Measurements from ENCODE around the gene PFN3. TPM values are rescaled to one million over a fixed set of nuclear protein-coding genes. Genes with fewer than 3 reads are reported as not detected.

The PFN3 gene, protein sequence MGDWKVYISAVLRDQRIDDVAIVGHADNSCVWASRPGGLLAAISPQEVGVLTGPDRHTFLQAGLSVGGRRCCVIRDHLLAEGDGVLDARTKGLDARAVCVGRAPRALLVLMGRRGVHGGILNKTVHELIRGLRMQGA
- not detected for total RNA-seq

DNA sequence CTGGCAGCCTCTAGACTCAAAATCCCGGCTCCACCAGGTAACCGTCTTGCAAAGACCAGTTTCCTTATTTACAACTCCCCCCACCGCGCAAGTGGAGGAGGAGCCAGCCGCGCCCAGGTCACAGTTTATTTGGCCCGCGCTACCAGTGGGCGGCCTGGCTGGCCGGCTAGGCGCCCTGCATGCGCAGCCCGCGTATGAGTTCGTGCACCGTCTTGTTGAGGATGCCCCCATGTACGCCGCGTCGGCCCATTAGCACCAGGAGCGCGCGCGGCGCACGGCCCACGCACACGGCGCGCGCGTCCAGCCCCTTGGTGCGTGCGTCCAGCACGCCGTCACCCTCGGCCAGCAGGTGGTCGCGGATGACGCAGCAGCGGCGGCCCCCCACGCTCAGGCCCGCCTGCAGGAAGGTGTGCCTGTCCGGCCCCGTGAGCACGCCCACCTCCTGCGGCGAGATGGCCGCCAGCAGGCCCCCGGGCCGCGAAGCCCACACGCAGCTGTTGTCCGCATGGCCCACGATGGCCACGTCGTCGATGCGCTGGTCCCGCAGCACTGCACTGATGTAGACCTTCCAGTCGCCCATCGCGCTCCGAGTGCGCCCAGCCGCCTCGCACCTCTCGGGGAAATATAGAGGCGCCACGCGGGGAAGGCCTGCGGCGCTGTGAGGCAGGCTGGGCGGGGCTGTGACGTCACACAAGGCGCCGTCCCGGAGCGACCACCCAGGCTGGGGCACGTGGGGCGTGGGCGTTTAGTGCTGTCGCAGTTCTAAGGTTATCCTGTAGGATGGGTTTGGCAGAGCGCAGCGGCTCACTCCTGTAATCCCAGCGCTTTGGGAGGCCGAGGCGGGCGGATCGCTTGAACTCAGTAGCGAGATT is at the start of gene PFN3:
Gene PFN3 (minus strand): TSS at position 665 of the 872 bp plus-strand sequence. CDS start 85 bp downstream, at position 580.
- POLR2A ChIA-PET = no interaction called here
- Mint-ChIP-seq H3K27me3 (peaks cover 27% of the 10 kb centered on the region), H3K9me3 (no peaks in the 10 kb centered on the region), H3K4me1 (peaks cover 27% of the 10 kb centered on the region), H3K4me3 (no peak within 1 kb of the TSS), H3K36me3 (ENCODE audit: low read depth) (no peaks in the 10 kb centered on the region), H3K27ac (no peak within 1 kb of the TSS)
- CTCF ChIA-PET = interaction anchor here (4.4 to 53.2 kb wide), 5 partner anchors 9 to 286 kb away, joined by 19 to 1643 read pairs (median 156); partner anchors contain the start of genes DBN1, GRK6 and PRR7
- no peak for DNase-seq

DNA sequence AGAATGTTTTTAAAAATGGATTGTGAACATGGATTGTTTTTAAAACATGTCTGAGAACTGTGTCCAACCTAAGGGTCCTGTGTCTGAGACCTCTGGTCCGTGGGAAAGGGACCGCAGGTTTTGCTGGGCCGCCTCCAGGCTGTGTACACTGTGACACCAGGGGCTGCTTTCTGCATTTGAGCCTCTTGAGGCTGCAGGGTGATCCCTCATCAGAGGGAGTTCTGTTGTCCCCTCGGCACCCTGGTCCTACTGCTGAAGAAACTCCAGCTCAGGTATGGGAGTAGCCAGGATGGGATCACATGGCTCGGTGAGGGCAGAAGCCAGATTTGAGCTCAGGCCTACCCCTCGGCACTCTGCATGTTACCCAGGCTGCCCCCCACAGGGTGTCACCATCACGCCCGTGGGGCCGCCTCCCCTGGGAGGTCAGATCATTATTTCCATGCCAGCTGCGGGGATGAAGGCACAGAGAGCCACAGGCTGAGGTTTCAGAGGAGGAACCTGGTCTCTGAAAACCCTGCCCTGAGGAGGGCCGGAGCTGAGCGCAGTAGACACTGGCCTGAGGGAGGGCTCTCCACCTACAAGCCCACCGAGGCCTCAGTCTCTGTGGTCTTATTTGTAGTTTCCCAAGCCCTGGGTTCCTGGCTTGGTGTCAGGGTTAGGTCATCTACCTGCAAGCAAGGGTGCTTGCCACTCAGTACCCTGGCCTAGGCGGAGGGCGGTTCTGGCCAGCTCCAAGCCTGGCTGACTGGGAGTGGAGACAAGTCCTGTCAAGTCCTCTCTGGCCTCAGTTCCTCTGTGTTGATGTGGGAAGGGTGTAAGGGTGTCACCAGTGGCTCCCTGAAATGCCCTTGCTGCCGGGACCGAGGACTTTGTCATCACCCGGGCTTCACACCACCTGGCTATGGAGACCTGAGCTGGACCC is 48.9 kb upstream of the PFN3 start:
- no peaks in the 10 kb centered on the region for H3K9me3 Mint-ChIP-seq
- H3K36me3 Mint-ChIP-seq (ENCODE audit: low read depth) = peaks cover 3% of the 10 kb centered on the region
- peaks cover 20% of the 10 kb centered on the region for H3K27me3 Mint-ChIP-seq
- H3K27ac Mint-ChIP-seq = no peak overlapping the region
- no peak for DNase-seq
- ChIA-PET POLR2A (interaction anchor here (0.6 kb wide), 1 partner anchor 18 kb away, joined by 5 read pairs; no protein-coding TSS in a partner anchor), CTCF (interaction anchor here (1.2 to 46.8 kb wide), 5 partner anchors 8 to 131 kb away, joined by 3 to 1643 read pairs (median 12); partner anchors contain the start of genes F12, GRK6, PFN3 and PRR7)
- H3K4me1 Mint-ChIP-seq = peaks cover 51% of the 10 kb centered on the region
- H3K4me3 Mint-ChIP-seq = no peak overlapping the region

DNA sequence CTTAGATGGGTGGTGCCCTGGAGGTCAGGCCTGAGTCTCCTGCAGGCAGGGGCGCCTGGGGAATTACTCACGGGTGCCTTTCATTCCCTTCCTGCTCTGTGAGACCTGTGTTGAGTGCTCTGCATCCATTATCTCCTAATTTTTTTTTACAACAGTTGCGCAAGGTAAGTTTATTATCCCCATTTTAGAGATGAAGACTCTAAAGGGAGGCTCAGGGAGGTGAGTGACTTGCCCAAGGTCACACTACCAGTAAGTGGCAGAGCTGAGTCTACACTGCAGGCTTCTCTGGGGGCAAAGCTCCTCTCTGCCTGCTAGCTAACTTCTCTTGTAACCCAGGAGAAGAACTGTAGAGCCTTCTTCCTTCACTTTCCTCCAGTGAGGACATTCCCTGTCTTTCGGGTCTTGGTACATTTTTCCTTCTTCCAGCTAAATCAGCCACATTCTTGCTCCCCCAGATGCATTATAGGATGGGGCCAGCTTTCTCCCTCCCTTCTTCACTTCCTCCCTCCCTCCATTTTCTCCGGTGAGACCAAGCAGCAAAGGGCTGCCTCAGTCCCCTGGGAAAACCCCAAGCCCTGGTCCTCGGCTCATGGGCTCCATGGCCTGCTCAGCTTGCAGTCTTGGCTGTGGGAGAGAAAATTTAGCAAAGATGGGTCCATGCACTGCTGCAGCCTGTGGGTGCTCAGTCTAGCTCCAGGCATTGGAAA is 47.9 kb upstream of the PFN3 start:
- POLR2A ChIA-PET = interaction anchor here (0.8 kb wide), 1 partner anchor 44 kb away, joined by 4 read pairs; no protein-coding TSS in a partner anchor
- Mint-ChIP-seq H3K4me1 (peaks cover 49% of the 10 kb centered on the region), H3K9me3 (no peaks in the 10 kb centered on the region), H3K27me3 (peaks cover 13% of the 10 kb centered on the region), H3K36me3 (ENCODE audit: low read depth) (peaks cover 3% of the 10 kb centered on the region), H3K4me3 (peak overlapping the region; percentile 64), H3K27ac (peak overlapping the region; percentile 73)
- CTCF ChIA-PET = interaction anchor here (0.9 to 46.8 kb wide), 8 partner anchors 7 to 139 kb away, joined by 3 to 1643 read pairs (median 6); partner anchors contain the start of genes F12, GRK6, PFN3 and PRR7
- DNase-seq = no peak

DNA sequence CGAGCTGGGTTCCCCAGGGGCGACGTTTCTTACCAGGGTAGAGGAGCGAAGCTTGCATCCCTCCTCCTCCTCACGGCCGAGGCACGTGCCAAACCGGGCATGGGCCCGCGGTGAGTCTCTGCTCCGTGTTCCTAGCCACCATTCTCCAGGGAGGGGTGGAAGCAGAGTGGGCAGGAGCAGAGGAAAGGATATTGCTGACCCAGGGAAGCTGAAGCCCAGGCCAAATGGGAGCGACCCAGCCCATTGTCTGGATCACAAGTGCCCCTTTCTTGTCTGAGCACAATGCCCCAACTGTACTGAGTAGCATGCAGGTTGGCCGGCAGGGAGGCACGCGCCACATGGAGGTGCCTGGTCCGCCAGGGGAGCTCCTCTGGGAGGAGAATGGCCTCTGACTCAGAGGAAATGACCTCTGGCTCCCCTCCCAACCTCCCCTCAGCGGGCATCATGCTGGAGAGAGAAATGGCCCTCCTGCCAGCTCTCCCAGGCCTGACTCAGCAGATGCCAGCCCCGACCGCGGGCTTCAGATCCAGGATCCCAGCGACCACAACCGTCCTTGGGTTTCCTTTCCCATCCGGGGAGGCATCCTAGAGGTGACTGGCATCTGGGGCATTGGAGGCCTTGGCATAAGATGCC is 47.3 kb upstream of the PFN3 start:
- H3K36me3 Mint-ChIP-seq (ENCODE audit: low read depth) = peaks cover 3% of the 10 kb centered on the region
- peak overlapping the region; percentile 73 for H3K27ac Mint-ChIP-seq
- peaks cover 47% of the 10 kb centered on the region for H3K4me1 Mint-ChIP-seq
- H3K4me3 Mint-ChIP-seq = peak overlapping the region; percentile 53
- no peaks in the 10 kb centered on the region for H3K9me3 Mint-ChIP-seq
- ChIA-PET CTCF (interaction anchor here (0.9 to 46.8 kb wide), 7 partner anchors 6 to 138 kb away, joined by 3 to 1643 read pairs (median 5); partner anchors contain the start of genes F12, GRK6, PFN3 and PRR7), POLR2A (interaction anchor here (0.8 kb wide), 1 partner anchor 43 kb away, joined by 4 read pairs; no protein-coding TSS in a partner anchor)
- DNase-seq = peak; percentile 26
- H3K27me3 Mint-ChIP-seq = peaks cover 8% of the 10 kb centered on the region

DNA sequence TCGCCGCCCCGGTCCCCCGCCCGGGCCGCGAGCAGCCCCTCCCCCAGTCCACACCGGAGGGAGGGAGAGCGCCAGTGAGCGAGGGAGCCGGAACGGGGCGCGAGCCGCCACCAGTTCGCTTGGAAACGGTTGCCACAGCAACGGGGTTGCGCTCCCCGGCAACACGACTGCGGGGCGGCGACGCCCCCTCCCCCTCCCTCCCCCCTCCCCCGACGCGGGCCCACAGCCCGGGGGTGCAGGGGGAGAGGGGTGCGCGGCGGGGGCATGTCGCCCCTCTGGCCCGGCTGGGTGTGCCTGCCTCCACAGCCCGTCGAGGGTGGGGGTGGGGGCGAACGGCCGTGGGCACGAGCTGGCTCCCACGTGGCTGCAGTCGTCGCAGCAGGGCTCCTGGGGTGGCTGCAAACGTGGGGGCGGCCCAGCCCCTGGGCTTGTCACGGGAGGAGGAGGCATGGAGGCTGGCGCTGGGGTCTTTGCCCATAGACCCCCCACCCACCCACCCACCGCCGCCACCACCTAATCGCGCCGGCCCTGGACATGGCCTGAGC is 46.7 kb upstream of the PFN3 start:
- H3K27ac Mint-ChIP-seq = no peak overlapping the region
- peak; percentile 83 for DNase-seq
- H3K4me1 Mint-ChIP-seq = peaks cover 50% of the 10 kb centered on the region
- peaks cover 8% of the 10 kb centered on the region for H3K27me3 Mint-ChIP-seq
- ChIA-PET CTCF (interaction anchor here (1.5 to 46.8 kb wide), 7 partner anchors 3 to 138 kb away, joined by 3 to 1643 read pairs (median 12); partner anchors contain the start of genes F12, GRK6, PFN3 and PRR7), POLR2A (interaction anchor here (1.3 kb wide), 1 partner anchor 14 kb away, joined by 3 read pairs; no protein-coding TSS in a partner anchor)
- H3K9me3 Mint-ChIP-seq = no peaks in the 10 kb centered on the region
- peaks cover 3% of the 10 kb centered on the region for H3K36me3 Mint-ChIP-seq (ENCODE audit: low read depth)
- H3K4me3 Mint-ChIP-seq = peak overlapping the region; percentile 53

DNA sequence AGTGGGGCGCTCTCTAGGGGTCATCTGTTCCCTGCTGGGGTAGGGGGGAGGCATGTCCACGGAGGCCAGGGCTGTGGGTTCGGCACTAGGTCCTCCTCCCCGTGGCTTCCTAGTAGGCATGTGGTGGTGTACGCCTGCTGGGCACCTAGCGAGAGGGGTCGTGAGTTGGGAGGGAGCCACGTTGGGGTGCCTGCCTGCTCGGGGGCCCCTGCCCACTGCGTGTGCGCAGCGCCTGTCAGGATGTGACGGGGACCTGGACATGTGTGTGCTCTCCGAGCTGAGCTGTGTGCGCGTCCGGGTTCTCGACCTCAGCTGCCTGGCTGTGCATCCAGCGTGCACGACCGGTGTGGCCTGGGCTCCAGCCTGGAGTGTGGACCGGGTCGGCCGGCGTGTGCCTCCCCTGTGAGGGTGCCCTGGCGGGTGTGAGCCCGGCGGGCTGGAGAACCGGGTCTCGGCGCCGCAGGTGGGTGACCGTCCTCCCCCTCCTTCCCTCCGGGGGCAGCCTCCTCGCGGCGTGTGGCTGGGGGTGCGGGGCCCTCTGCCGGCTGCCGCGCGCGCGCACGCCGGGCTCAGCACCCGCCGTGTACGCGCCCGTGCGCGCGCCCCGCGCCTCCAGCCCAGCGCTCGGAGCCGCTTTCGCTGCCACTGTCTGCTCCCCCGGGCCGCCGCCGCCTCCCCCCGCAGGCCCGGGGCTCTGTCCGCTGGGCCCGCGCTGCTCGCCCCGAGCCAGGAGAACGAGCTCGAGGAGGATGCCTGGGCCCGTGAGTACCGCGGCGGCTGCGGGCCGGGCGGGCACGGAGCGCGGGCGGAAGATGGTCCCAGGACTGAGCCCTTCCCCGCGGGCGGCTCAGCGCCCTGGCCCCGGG is 46.0 kb upstream of the PFN3 start, which contains the start of gene PRR7:
Gene PRR7 (plus strand): TSS at position 615 of the 866 bp plus-strand sequence. CDS start 8,254 bp downstream, outside the sequence.
- Mint-ChIP-seq H3K4me3 (peak within 1 kb of the TSS; percentile 63), H3K27ac (peak within 1 kb of the TSS; percentile 84), H3K4me1 (peaks cover 54% of the 10 kb centered on the region), H3K36me3 (ENCODE audit: low read depth) (peaks cover 7% of the 10 kb centered on the region), H3K27me3 (peaks cover 8% of the 10 kb centered on the region), H3K9me3 (no peaks in the 10 kb centered on the region)
- ChIA-PET POLR2A (interaction anchor here (0.6 to 1.6 kb wide), 5 partner anchors 13 to 56 kb away, joined by 3 to 8 read pairs (median 4); no protein-coding TSS in a partner anchor), CTCF (interaction anchor here (1.1 to 46.8 kb wide), 9 partner anchors 4 to 137 kb away, joined by 4 to 1643 read pairs (median 8); partner anchors contain the start of genes F12, GRK6, PFN3 and PRR7)
- peak; percentile 68 for DNase-seq

DNA sequence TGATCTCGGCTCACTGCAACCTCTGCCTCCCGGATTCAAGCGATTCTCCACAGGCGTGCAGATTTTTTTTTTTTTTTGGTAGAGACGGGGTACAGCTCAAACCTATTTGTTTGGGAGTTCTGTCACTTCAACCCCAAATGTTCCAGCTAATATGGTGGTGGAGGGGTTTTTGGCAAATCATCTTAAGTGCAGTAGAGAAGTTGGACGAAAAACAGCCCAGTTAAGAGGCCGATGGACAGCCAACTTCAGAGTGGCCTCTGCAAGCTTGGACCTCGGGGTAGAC is 45.4 kb upstream of the PFN3 start:
- H3K36me3 Mint-ChIP-seq (ENCODE audit: low read depth) = peaks cover 7% of the 10 kb centered on the region
- POLR2A ChIA-PET = interaction anchor here (0.6 to 1.6 kb wide), 5 partner anchors 13 to 244 kb away, joined by 3 to 4 read pairs (median 3); no protein-coding TSS in a partner anchor
- no peak for DNase-seq
- CTCF ChIA-PET = interaction anchor here (1.1 to 46.8 kb wide), 9 partner anchors 5 to 136 kb away, joined by 4 to 1643 read pairs (median 8); partner anchors contain the start of genes F12, GRK6, PFN3 and PRR7
- H3K27me3 Mint-ChIP-seq = peaks cover 8% of the 10 kb centered on the region
- peak overlapping the region; percentile 84 for H3K27ac Mint-ChIP-seq
- H3K4me1 Mint-ChIP-seq = peaks cover 56% of the 10 kb centered on the region
- H3K9me3 Mint-ChIP-seq = no peaks in the 10 kb centered on the region
- H3K4me3 Mint-ChIP-seq = peak overlapping the region; percentile 63

DNA sequence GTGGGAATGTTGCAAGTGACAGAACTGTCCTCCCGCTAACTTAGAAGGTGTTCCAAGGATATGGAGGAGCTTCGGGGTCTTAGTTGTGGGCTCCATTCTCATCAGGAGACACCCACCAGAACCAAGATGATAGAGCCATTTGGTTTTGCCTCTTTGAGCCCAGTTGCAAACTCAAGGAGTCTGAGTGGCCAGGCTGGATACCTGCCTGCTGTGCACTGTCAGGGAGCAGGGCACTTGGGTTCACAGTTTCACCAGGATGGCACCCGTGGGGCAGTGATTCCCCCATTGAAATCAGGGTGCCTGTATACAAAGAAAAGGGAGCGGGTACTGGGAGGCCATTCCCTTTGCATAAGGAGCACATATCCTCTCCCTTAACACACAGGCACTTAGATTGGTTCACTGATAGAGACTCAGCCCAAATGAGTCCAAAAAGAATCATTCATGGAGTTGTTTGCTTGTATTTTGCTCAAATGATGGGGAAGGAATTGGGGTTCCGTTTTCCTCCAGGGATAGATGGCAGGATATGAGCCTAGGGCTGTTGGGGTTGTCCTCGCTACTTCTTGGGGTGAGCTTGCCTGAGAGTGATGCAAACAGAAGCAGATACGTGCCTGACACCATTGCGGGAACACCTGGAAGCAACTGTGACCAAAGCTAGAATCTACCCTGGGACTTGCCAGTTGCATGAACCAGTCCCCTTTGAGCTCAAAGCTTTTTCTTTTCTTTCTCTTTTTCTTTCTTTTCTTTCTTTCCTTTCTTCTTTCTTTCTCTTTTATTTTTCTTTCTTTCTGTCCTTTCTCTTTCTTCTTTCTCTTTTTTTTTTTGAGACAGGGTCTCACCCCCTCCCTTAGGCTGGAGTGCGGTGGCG is 44.8 kb upstream of the PFN3 start:
- peak; percentile 53 for DNase-seq
- Mint-ChIP-seq H3K9me3 (no peaks in the 10 kb centered on the region), H3K27me3 (peaks cover 8% of the 10 kb centered on the region), H3K4me3 (peak overlapping the region; percentile 63), H3K4me1 (peaks cover 58% of the 10 kb centered on the region), H3K36me3 (ENCODE audit: low read depth) (peaks cover 10% of the 10 kb centered on the region), H3K27ac (peak overlapping the region; percentile 84)
- POLR2A ChIA-PET = interaction anchor here (0.6 to 1.6 kb wide), 7 partner anchors 9 to 244 kb away, joined by 3 to 4 read pairs (median 3); no protein-coding TSS in a partner anchor
- CTCF ChIA-PET = interaction anchor here (0.6 to 46.8 kb wide), 11 partner anchors 4 to 144 kb away, joined by 3 to 1643 read pairs (median 5); partner anchors contain the start of genes F12, GRK6, PFN3 and PRR7

Data from activated CD4-positive, alpha-beta T cell treated with anti-CD3 and anti-CD28 coated beads, Interleukin-2, amount 10 ng/mL, durations not matched to agents 7 days and 5 days (primary cell).